ENCODE data around the gene GLIPR2.

GLIPR2 gene

GRCh38 chr9:36135741-36136271 is 727 bp upstream of the GLIPR2 start:
- H3K4me1 ChIP-seq: no peaks in the 10 kb centered on the region; the same call in 1 of the 2 replicates
- peak overlapping the region; percentile 70 for H3K4me3 ChIP-seq (ENCODE audit: low read depth, low read length)
- no peaks in the 10 kb centered on the region for H3K36me3 ChIP-seq
- H3K27me3 ChIP-seq: no peaks in the 10 kb centered on the region
- no peaks in the 10 kb centered on the region for H3K9me3 ChIP-seq
- TF ChIP-seq CTCF (IDR thresholded peaks at IDR 0.05; ENCODE audit: low read depth, low read length): no peak
- DNase-seq: no peak

GRCh38 chr9:36136894-36137391 is 410 bp downstream of the GLIPR2 start:
- Histone ChIP-seq H3K27me3 (no peaks in the 10 kb centered on the region), H3K4me3 (ENCODE audit: low read depth, low read length) (peak overlapping the region; percentile 70), H3K4me1 (no peaks in the 10 kb centered on the region; the same call in 1 of the 2 replicates), H3K36me3 (no peaks in the 10 kb centered on the region), H3K9me3 (no peaks in the 10 kb centered on the region)
- DNase-seq: peak; percentile 25
- TF ChIP-seq CTCF (IDR thresholded peaks at IDR 0.05; ENCODE audit: low read depth, low read length): no peak

DNA sequence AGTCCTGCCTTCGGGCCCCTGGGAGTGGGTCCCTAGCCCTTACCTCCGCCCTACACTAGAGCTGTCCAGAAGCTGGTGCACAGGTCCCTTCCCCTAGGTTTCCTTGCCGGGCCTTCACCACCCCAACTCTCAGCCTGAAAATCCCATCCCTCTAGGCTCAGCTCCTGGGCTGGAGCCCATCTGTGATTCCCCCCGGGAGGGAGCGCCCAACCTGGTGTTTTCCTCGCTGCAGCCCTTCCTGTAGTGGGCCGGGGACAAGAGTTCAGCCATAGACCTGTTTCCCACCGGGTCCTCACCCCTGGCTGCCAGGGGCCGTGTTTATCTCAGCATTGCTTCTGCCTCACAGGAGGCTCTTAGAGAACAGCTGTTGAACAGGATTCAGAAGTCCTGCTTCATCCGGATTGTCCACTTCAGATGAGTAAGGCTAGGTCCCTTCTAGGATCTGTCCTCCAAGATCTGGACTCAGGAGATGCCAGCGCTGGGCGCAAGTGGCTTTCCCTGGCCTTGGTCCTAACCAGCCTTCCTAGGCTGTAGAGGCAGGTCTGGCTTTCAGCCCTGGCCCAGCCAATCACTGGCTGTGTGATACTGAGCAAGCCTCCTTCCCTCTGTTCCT is 965 bp downstream of the GLIPR2 start:
- no peaks in the 10 kb centered on the region for H3K27me3 ChIP-seq
- H3K9me3 ChIP-seq: no peaks in the 10 kb centered on the region
- DNase-seq: peak; percentile 24
- H3K4me3 ChIP-seq (ENCODE audit: low read depth, low read length): peak overlapping the region; percentile 70
- H3K4me1 ChIP-seq: no peaks in the 10 kb centered on the region; the same call in 1 of the 2 replicates
- no peaks in the 10 kb centered on the region for H3K36me3 ChIP-seq
- TF ChIP-seq CTCF (IDR thresholded peaks at IDR 0.05; ENCODE audit: low read depth, low read length): no peak

GRCh38 chr9:36138496-36138895 is 2.0 kb downstream of the GLIPR2 start:
- H3K4me3 ChIP-seq (ENCODE audit: low read depth, low read length): no peak overlapping the region
- TF ChIP-seq CTCF (IDR thresholded peaks at IDR 0.05; ENCODE audit: low read depth, low read length): no peak
- H3K4me1 ChIP-seq: no peaks in the 10 kb centered on the region; the same call in 1 of the 2 replicates
- H3K36me3 ChIP-seq: no peaks in the 10 kb centered on the region
- no peaks in the 10 kb centered on the region for H3K27me3 ChIP-seq
- no peaks in the 10 kb centered on the region for H3K9me3 ChIP-seq
- no peak for DNase-seq

DNA sequence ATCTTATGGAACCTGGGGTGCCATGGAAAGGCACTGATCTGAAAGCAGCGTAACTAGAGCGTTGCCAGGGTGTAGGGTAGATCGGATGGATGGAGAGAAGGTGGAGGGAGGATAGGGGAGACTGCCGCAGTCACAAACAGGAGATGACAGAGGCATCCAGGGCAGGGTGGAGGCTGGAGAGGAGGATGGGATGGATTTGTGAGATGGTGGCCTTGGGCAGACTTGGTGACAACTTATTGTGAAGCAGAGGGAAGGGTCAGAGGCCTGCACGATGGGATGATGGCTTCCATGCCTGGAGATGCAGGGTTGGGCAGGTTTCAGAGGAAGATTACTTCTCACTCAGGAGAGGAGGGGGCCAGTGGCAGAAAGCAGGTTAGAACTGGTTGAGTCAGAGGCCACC is 2.4 kb downstream of the GLIPR2 start:
- Histone ChIP-seq H3K4me1 (no peaks in the 10 kb centered on the region; the same call in 1 of the 2 replicates), H3K4me3 (ENCODE audit: low read depth, low read length) (no peak overlapping the region), H3K27me3 (no peaks in the 10 kb centered on the region), H3K9me3 (no peaks in the 10 kb centered on the region), H3K36me3 (no peaks in the 10 kb centered on the region)
- no peak for TF ChIP-seq CTCF (IDR thresholded peaks at IDR 0.05; ENCODE audit: low read depth, low read length)
- no peak for DNase-seq

All from BE2C (cell line).